Activated T-cell treated with anti-CD3 and anti-CD28 coated beads, Interleukin-2, amount 50 U/mL, for 48 hours (primary cell): ENCODE data around the gene MTERF4.

Experiments
- DNase-seq, 2 experiments: peaks; one replicate each; pipeline ENCODE4 v3.0.0-alpha.2; 2020

Gene MTERF4

DNA sequence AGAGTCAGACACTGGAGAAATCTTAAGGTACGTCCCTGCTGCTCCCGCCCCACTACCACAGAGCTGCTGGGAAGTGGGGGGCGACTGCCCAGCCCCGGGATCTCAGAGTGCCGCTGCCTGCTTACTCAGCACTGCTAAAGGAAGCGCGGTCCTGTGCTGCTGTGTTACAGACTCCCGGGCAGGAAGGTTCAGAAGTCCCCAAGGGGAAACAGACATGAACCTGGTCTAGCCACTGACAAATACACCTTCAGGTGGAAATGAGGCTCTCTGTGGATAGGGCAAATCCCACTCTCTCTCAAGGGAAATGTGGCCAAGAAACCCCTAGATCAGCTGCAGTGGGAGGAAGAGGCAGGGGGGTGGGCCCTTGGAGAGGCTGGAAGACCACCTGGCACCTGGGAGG lies 13.7 kb downstream of the MTERF4 start:
- no peak for DNase-seq

DNA sequence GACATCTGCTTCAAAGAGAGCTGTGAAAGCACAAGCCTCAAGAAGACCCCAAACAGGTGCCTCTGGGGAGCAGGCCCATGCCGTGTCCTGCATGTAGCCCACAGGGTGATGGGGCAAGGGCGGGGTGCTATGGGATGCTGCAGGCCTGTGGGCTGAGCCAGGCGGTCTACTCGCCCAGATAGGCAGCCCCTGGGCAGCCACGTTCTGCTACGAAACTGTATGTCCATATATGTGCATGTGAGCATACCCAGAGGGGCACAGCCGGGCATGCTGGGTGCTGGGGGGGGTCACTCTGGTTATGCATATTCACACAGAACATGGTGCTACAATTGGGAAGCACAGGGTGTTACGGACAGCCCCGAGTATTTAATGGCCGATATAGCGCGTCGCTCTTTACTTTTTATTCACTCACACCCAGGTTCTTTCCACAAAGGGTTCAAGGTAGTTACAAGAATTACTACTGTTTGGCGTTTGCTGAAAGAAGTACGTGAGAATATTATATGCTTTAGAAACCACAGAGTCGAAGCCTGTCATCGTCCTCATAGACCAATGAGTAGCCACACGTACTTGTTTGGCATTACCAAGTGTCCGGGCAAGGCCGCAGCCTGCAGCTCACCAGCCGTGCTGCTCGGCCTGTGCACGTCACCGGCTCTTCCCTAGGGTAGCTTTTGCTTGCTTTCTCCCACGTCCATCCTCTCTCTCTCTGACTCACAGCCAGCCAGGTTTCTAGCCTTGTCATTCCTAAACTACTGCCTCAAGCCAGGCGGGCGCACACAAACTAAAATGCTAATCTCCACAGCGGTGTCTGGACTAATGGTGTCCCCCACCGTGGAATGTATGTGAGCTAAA lies 14.4 kb downstream of the MTERF4 start:
- no peak for DNase-seq

DNA sequence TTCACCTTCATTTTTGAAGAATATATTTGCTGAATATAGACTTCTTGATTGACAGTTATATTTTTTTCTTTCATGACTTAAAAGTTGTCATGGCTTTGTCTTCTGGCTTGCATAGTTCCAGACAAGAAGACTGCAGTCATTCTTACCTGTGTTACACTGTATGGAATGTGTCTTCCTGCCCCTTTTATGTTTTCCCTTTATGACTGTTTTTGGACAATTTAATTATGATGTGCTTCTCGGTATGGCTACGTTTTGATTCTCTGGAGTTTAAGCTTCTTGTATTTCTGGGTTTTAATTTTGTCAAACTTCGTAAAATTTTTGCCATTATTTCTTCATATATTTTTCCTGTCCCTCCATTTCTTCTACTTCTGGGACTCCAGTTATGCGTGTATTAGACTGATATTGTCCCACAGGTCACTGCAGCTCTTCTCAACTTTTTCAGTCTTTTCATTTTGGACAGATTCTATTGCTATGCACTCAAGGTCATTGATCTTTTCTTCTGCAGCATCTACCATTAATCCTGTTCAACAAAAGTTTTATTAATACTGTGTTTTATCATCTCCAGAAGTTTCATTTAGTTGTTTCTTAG lies 17.1 kb downstream of the MTERF4 start:
- DNase-seq = no peak

DNA sequence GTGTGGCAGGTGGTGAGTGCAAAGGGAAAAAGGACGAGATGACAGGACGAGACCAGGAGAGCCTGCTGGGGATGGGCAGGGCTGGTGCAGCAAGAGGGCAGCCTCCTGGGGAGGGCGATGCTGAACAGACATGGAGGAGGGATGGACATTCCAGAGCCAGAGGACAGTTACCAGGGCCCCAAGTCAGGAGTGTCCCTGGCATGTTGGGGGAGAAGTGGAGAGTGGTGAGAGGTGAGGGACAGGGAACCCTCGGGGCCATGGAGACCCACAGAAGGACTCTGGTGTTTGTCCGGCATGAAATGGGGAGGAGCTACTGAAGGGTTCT lies 19.0 kb downstream of the MTERF4 start:
- peak in 1 of 2 experiments; percentile 15 for DNase-seq

GRCh38 chr2:241082341-241083090 lies 19.6 kb downstream of the MTERF4 start:
- peak; percentile 16 to 18 for DNase-seq

DNA sequence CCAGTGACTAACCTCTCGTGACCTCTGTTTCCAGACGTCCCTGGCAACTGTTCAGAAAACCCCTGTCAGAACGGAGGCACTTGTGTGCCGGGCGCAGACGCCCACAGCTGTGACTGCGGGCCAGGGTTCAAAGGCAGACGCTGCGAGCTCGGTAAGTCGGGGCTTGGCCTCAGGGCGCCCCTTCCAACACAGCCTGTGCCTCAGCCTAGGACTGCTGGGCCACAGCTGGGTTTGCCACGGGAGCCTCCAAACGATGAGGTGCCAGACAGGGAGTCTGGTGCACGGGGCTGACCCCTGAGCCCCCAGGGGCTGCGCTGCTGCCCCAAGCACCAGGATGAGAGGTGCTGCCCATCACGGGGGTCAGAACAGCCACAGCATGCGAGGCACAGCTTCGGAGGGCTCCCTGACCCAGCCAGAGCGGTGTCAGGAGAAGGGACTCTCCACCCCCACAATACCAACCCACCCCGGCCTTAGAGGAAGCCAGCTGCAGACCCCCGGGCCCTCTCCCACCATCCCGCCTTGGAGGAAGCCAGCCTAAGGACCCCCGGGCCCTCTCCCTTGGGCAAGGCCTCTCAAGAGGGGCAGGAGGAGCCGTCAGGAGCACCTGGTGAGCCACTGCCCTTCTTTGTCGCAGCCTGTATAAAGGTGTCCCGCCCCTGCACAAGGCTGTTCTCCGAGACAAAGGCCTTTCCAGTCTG lies 20.3 kb downstream of the MTERF4 start:
- peak; percentile 15 to 17 for DNase-seq

DNA sequence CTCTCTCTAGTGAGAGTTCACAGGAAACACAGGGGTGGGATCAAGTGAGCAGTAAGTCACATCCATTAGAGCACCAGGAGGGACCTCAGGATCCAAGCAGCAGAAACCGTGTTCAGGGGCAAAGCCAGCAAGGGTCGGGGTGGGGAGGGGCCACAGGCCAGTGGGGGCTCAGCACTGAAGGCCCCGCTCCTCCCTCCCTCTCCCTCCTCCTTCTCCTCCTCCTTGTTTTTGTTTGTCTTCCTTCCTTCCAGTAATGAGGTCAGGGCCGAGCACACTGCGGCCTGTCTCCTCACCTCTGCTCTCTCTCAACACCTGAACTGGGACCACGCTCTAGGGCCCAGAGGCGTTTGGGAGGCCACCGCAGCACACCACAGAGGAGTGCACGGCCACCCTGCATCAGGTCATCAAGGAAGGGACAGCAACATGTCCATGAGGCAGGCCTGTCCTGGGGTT lies 20.9 kb downstream of the MTERF4 start:
- DNase-seq = peak; percentile 10 to 11

DNA sequence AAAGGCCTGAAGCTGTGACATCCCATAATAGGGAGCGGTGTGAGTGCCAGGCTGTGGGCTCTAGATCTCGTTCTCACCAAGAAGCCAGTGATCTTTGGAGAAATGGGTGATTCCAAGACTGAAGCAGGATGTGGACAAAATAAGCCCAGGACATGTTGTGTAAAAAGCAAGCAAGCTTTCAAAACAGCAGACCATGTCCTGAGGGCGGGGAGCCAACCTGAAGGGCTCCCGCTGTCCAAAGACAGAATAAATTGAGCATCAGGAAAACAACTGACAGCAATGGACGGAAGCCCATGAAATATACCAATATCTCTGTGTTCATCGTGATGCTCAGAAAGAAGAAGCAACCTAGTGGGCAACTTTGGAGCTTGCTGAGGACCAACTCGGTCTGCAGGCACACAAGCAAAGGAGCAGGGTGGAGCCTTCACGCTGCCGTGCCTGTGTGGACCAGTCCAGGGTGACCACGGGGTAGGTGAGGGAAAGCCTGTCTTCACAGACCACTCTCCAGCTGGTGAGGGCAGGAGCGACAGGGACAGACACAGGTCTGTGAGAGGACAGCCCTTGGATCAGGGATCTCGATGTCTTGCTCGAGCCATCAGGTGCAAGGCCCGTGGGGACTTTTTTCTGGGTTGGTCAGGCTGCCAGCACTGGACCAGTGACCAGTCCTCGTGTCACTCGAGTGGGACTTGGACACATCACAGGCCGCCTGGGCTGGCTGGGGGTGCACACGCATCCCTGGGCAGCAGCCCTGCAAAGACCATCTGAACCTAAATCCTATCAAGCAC lies 21.5 kb downstream of the MTERF4 start:
- peak in 1 of 2 experiments; percentile 13 for DNase-seq

- no peak for DNase-seq
Measured at GRCh38 chr2:241074901-241075540, 27.1 kb downstream of the MTERF4 start.

DNA sequence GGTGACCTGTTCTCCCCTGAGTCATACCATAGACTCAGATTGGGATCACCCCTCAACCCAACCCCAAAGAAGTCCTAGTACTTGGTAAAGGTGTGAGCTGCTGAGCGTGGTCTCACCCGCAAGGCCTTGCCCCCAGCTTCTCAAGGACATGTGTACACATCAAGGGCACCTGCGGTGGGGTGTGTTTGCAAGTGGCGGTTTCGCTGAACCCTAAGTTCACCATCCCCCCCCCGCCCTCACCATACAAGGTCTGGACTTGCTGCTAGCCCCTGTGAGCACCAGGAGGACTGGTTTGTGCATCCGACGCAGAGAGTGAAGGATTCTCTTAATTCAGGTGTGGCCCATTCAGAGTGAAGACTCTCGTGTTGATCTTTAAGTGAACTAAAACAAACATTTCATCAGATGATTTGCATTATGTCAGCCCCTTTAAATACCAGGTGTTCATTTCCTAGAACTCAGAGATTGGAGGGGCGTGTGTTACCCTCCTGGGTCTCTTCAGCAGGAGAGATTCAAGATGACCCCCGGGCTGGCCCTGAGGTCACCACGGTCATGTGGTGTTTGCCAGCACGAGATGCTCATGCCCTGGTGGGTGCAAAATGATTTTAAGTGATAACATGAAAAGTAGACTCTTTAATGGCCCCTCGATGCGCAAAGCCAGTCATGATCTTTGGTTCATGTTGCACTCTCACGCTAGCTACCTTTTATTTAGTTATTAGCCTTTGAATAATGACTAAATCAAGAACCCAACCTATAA lies 27.8 kb downstream of the MTERF4 start:
- no peak for DNase-seq

GRCh38 chr2:241073166-241074064 lies 28.7 kb downstream of the MTERF4 start:
- DNase-seq = peak in 1 of 2 experiments; percentile 14

GRCh38 chr2:241072553-241073165 lies 29.4 kb downstream of the MTERF4 start:
- peak in 1 of 2 experiments; percentile 11 for DNase-seq

GRCh38 chr2:241072151-241072550 lies 29.9 kb downstream of the MTERF4 start:
- DNase-seq = peak in 1 of 2 experiments; percentile 10

- peak in 1 of 2 experiments; percentile 8 for DNase-seq
Measured at GRCh38 chr2:241071677-241072111, 30.4 kb downstream of the MTERF4 start.

DNA sequence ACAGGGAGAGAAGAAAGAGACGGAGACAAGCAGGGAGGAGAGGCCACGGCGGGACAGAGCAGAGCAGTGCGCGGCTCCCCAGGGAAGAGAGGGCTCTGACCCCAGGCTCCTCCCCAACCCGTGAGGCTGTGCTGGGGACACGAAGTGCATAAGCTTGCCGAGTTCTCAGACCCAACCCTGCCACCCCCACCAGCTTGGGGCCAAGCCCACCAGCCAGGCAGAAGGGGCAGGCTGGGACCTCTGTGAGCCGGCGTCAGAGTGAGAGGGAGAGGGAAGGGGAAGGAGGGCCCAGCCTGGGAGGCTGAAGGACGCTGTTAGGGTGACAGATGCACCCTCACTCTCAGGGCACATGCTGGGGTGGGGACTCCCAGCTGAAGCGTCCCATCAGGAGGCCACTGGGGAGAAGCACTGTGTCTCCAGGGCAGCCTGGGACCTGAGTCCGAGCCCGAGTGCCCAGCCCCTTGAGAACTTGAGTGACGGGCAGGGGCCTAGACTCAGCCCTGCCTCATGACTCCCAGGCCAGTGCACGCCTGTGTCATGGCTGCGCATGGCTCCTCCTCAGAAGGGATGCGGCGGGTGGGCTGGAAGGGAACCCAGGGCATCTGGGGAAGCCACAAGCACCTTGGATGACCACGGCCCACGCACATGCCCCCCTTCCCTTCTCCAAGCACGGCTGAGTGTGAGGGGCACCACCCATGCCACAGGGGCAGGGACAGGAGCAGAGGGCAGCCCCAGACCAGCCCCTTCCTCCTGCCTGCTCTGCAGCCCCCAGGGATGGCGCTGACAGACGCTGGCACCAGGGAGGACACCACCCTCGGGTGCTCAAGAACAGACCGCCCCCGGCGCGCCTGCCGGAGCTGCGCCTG lies 31.0 kb downstream of the MTERF4 start:
- peak; percentile 7 to 12 for DNase-seq

GRCh38 chr2:241070361-241070760 lies 31.7 kb downstream of the MTERF4 start:
- peak in 1 of 2 experiments; percentile 10 for DNase-seq

GRCh38 chr2:241069821-241070281 lies 32.2 kb downstream of the MTERF4 start:
- DNase-seq = peak in 1 of 2 experiments; percentile 14
